GM19452 (cell line): ENCODE data around the gene WFIKKN2.

ENCODE experiments used
- ATAC-seq: cut with Tn5 transposase; IDR thresholded peaks from one replicate; pipeline ENCODE4 v1.9.1; 2021; ENCODE audit not compliant: unreplicated experiment

Gene WFIKKN2

DNA sequence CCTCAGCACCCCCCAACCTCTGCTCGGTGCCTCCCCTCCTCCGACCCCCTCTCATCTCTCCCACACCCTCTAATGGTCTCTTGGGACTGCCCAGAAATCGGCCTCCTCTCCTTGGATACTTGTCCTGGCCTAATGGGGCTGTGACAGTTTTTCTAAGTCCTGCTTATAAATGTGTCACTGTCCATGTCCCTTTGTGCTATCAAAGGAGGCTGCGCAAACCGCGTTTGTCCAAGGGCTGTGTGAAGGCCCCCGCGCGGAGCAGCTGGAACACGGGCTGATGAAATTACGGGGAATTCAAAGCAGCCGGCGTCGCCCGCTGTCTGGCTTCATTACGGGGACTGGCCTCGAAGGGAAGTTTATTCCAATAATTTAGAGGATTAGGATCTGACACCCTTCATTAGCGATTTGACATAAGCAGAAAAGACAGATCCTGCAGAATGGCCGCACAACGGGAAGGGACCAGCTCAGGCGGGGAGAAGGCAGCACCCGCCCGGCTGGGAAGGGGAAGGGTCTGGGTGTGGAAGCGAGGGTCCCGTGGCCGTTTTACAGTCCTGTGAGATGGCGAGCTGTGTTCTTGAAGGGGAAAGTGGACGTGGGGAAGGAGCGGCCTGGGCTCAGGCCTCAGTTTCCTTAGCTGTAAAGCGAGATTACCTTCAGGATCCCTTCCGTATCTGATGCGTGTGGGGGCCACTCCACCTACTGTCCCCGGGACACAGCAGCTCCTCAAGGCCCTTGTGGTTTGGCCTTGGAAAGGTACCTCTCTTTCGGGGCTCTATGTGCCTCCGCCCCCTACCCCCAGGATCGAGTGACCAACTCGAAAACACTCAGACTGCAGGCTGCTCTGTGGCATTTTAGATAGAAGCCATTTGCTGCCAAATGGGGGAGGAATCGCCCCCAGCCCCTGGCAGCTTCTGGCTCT is 1.6 kb upstream of the WFIKKN2 start:
- no peak for ATAC-seq

GRCh38 chr17:50834429-50835300 is 721 bp upstream of the WFIKKN2 start:
- no peak for ATAC-seq

DNA sequence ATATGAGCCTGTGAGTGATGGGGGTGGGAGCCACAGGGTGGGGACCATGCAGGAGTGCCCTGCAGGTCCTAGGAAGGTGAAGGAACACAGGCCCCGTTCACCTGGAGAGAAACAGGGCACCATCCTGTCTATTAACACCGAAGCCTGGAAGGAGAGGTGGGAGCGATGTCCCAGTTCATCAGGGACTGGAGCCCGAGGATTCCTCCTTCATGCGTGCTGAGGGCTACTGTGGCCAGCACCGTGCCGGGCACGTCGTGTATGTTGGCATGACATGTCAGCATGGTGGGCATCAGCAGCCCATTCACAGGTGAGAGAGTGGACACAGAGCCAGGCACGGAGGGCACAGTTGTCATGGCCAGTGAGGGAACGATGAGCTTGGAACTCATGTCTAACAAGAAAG is 1.4 kb downstream of the WFIKKN2 start:
- no peak for ATAC-seq

DNA sequence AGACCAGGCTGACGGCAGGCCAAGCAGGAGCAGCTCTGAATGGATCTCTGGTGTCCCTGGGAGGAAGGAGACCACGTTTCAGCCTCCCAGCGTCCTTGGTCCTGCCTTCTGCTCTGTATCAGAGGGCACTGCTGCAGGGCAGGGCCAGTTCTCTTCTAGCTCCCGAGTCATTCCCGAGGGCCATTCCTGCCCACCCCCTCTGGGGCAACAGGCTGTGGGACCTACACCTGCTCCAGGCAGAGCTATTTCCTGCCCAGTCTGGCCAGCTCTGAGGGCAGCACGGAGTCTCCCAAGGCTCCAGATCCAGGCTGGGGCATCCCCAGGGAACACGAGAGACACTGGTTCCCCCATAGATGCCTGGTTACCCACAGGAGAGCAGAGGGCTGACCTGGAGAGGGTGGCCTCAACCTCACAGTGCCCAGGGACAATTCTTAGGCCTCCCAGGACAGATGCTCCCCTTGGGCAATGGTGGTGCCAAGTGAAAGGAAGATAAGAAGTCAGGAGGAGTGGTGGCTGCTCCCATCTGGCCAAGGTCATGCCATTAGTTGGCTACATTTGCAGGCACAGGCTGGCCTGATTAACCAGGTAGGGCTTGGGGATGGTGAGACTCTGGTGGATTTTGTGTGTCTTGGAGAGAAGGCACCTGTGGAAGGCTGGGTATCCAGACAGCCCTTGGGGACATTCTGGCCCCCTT is 2.0 kb downstream of the WFIKKN2 start:
- ATAC-seq: no peak

DNA sequence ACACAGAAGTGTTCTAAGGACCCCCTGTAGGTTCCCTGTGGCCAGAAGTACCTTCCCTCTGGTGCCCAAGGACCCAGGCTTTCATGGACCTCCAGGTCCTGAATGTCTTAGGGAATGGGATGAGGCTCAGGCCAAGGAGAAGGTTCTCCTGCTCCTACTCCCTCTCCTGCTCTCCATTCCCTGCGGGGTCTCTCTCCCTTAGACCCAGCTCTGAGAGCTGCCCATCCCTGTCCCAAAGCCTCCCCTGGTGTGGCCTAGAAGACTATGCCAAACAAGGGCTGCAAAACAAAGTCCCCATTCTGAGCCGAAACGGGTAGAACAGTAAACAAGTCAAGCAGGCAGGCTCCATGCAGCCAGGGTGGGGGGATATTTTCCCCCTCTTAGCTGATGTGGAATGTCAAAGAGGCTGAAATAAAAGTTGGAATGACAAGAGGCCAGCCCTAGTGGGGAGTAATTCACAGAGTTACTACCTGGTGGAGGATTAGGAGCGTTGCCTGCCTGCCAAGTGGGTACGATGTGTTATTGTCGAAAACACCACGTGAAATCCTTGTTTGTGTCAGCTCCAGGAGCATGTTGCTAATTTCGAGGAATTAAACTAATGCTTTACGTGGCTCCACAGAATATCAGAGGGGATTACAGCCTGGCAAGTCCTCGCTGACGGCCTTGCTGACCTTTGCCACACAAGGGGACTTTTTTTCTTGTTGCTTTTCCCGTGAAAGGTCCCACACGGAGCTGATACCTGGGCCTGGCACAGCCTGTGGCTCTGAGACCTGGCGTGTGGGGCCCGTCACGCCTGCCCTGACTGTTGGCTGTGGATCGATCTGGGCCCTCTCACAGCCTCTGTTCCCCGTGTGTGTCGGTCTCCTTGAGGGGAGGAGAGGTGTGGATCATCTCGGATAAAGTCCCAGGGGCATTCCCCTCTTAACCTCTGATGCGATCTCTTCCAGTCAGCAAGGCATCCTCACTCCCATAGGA is 2.9 kb downstream of the WFIKKN2 start:
- ATAC-seq: no peak

DNA sequence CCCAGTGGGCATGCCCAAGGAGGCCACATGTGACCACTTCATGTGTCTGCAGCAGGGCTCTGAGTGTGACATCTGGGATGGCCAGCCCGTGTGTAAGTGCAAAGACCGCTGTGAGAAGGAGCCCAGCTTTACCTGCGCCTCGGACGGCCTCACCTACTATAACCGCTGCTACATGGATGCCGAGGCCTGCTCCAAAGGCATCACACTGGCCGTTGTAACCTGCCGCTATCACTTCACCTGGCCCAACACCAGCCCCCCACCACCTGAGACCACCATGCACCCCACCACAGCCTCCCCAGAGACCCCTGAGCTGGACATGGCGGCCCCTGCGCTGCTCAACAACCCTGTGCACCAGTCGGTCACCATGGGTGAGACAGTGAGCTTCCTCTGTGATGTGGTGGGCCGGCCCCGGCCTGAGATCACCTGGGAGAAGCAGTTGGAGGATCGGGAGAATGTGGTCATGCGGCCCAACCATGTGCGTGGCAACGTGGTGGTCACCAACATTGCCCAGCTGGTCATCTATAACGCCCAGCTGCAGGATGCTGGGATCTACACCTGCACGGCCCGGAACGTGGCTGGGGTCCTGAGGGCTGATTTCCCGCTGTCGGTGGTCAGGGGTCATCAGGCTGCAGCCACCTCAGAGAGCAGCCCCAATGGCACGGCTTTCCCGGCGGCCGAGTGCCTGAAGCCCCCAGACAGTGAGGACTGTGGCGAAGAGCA is 4.4 kb downstream of the WFIKKN2 start:
- ATAC-seq: no peak

DNA sequence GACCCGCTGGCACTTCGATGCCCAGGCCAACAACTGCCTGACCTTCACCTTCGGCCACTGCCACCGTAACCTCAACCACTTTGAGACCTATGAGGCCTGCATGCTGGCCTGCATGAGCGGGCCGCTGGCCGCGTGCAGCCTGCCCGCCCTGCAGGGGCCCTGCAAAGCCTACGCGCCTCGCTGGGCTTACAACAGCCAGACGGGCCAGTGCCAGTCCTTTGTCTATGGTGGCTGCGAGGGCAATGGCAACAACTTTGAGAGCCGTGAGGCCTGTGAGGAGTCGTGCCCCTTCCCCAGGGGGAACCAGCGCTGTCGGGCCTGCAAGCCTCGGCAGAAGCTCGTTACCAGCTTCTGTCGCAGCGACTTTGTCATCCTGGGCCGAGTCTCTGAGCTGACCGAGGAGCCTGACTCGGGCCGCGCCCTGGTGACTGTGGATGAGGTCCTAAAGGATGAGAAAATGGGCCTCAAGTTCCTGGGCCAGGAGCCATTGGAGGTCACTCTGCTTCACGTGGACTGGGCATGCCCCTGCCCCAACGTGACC is 5.0 kb downstream of the WFIKKN2 start:
- no peak for ATAC-seq

DNA sequence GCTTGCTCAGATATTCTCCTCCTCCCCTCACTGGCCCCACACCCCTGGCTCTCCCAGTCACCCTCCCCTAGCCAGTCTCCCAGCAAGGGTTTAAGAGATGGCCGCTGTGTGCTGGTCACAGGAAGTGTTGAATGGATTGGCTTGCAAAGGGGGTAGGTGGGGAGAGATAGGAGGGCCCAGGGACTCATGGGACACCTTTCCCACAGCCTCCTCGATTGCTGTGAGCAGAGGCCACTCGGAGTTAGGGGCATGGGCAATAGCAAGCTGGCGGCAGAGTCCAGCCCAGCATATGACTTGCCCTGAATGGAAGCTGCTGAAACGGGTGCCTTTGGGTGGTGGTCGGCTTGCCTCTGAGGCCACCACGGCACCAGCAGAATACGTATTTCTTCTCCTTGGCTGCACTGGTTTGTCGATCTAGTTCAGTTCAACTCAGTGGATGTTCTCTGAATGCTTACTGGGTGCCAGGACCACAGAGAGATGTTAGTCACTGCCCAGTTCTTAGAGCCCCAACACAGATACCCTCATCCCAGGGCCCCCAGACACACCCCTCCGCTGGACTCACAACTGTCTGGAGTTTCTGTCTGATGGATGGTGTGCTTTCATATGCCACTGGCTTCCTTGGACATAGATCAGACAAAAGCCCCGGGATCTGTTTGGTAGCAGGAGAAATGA is 6.0 kb downstream of the WFIKKN2 start:
- ATAC-seq: no peak

DNA sequence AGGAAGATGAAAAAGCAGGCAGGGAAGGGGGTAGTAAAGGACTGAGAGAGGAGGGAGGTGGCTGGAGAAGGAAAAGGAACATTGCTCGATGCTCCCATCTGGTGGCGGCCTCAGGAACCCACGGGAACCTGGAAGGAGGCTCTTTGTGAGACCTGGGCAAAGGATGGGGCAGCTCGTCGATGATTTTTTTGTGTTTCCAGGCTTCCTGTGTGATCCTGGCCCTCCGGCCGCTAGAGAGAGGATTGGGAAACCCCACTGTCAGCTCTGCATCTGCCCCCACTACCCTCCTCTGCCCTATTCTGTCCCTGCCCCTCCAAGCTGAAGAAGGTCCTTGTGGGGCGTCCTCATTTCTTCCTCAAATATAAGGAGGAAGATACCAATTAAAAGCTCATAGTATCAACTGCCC is 6.6 kb downstream of the WFIKKN2 start:
- ATAC-seq: no peak

DNA sequence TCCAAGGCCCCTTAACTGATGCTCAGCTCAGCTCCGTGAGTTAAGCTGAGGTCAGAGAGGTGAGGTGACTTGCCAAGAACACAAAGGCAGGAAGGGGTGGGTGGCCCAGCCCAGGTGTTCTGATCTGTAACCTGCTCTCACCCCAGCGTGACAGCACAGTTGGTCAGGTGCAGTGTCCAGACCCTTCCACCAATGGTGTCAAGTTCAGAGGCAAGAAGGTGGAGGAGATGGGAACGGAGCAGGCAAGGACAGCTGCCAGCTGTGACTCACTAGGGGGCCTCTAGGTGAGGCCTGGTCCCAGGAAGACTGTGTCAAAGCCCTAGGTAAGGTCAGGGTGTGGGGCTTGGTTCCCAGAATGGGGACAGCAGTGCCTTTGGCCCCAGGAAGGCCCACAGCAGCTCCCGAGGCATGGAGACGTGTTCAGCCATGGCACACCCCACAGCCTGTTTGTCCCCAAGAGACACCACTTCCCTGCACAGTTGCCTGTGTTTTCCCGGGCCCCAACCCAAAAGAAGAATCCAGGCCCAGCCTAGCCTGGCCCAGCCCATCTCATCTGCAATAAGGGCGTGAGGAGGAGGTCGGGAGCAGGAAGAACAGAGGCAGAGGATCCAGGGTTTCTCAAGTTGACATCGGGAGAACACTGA is 7.2 kb downstream of the WFIKKN2 start:
- ATAC-seq: no peak

GRCh38 chr17:50843150-50843905 is 7.9 kb downstream of the WFIKKN2 start:
- no peak for ATAC-seq

DNA sequence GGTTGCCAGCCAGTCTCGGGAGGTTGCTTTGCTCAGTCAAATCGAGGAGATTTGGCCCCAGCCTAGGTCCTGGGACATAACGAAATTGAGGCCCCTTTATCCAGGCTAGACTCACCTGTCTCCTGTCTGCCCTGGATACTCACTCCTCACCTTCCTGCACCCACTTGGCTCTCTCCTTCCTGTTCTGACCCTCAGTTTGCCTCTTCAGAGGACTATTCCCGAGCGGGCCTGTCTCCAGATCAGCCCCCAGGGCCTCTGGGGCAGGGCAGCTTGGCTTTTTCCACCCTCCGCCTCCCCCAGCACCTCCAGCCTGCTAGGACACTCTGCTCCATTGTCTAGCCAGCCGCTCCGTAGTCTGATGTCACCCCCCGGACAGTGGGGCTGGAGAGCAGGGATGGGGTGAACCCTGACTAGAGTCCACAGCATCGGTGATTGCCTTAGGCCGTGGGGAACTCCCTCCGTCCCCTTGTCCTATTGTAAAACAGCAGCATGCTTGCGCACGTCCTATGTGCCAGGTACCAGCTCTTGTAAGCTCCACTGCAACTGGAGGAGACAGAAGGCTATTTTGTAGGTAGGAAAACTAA is 8.8 kb downstream of the WFIKKN2 start:
- no peak for ATAC-seq

DNA sequence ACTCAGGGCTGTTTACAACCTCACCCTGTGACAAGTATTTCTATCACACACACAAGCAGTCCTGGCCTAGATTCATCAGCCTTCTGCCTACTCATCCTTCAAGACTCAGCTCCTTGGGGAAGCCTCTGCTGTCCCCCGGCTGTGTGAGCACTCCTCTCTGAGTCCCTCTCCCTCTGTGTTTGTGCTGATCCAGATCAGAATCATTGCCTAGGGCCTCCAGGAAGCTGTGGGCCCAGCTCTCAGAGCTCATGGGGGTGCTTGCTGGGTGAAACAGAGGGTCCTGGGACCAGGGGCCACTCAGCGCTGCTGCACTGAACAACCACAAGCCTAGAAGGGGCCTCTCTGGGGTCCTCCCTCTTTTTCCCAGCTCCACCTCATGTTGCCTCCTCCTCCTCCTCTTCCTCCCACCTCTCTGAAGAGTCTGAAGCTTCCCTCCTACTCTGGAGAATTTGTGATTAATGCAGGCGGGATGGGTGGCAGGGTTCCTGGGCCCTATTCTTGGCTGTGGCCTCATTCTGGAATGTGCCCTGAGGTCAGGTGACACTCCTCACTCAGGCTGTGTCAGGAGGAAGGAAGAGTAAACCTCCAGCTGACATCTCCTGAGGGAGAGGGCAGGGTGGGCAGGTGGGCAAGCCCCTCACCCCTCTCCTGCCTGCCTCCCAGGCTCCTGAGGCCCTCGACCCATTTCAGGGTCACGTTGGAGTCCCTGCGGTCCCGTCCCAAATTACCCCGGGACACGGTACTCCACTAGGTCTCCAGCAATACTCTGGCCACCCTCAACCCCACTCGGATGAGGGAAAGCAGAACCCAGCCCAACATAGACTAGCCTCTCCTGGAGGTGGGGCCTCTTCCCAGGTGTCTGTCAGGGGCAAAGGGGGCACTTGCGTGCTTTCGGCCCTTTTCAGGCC is 10.1 kb downstream of the WFIKKN2 start:
- no peak for ATAC-seq

DNA sequence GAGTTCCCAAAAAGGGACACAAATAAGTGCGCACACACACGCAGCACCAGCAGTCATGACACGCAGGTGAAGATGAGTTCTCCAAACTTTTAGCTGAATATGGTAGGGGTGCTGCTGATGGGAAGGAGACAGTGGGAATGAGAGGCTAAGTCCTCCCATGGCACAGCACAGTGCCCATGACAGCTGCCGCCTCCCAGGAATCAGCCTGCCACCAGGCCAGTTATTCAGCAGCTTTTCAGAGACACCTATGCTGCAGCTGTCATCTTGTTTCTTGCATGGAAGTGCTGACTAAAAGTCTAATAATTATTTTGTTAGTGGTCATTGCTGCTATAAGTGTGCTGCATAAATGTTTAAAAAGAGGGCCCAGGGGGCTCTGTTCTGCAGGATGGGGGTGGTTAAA is 12.2 kb downstream of the WFIKKN2 start:
- ATAC-seq: no peak

GRCh38 chr17:50848039-50848438 is 12.7 kb downstream of the WFIKKN2 start:
- ATAC-seq: no peak

DNA sequence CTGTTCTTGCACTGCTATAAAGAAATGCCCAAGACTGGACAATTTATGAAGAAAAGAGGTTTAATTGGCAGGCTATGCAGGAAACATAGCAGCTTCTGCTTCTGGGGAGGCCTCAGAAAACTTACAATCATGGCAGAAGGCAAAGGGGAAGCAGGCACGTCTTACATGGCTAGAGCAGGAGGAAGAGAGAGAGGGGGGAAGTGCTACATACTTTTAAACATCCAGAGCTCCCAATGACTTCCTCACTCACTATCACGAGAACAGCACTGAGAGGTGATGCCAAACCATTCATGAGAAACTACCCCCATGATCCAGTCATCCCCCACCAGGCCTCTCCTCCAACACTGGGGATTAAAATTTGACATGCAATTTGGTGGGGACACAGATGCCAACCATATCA is 13.3 kb downstream of the WFIKKN2 start:
- no peak for ATAC-seq
